ENCODE results near the gene CEP72.
"Not testable (repeated sequence)": the region's sequence is repeated elsewhere in the genome, so short reads cannot be mapped to it uniquely, and the experiment has no call there.

CEP72 gene

DNA sequence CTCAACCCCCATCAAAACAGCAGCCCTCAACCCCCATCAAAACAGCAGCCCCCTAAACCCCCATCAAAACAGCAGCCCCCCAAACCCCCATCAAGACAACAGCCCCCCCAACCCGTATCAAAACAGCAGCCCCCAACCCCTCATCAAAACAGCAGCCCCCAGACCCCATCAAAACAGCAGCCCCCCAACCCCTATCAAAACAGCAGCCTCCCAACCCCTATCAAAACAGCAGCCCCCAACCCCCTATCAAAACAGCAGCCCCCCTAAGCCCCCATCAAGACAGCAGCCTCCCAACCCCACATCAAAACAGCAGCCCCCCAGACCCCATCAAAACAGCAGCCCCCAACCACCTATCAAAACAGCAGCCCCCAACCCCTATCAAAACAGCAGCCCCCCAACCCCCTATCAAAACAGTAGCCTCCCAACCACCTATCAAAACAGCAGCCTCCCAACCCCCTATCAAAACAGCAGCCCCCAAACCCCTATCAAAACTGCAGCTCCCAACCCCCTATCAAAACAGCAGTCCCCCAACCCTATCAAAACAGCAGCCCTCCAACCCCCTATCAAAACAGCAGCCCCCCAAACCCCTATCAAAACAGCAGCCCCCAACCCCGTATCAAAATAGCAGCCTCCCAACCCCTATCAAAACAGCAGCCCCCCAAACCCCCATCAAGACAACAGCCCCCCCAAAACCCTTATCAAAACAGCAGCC is 79.8 kb downstream of the CEP72 start:
- no peak for DNase-seq (ENCODE audit: low spot score)
- TF ChIP-seq, protein P1, sequence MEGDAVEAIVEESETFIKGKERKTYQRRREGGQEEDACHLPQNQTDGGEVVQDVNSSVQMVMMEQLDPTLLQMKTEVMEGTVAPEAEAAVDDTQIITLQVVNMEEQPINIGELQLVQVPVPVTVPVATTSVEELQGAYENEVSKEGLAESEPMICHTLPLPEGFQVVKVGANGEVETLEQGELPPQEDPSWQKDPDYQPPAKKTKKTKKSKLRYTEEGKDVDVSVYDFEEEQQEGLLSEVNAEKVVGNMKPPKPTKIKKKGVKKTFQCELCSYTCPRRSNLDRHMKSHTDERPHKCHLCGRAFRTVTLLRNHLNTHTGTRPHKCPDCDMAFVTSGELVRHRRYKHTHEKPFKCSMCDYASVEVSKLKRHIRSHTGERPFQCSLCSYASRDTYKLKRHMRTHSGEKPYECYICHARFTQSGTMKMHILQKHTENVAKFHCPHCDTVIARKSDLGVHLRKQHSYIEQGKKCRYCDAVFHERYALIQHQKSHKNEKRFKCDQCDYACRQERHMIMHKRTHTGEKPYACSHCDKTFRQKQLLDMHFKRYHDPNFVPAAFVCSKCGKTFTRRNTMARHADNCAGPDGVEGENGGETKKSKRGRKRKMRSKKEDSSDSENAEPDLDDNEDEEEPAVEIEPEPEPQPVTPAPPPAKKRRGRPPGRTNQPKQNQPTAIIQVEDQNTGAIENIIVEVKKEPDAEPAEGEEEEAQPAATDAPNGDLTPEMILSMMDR (IDR thresholded peaks at IDR 0.05; ENCODE audit: borderline replicate concordance, control extremely low read depth, extremely low read depth, insufficient read depth, missing control alignments) = no peak
- in situ Hi-C loops (cut with MboI; ENCODE audit: low sequenced_read_pairs, unreplicated experiment) = no loop called here

DNA sequence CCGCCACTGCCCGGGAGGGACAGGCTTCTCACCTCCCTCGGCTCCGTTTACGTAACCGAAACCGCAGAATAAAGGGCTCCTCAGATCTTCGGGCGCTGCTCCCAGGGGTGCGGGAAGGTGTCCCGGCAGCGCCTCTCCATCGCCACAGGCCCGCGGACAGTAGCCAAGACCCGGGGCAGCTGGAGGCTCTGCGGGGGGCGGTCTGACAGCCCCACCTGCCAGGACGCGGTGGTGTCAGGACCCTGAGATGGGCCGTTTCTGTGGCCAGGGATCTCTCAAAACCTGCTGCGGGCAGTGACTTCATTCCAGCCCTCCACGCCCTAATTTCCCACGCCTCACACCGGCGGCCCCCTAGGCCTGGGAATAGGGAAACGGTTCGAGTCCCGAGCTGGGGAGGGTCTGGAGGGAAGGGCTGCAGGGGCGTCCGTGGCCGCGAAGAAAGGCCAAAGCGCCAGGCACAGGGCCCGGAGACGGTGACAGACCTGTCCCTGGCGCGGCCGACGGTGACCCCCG is 80.4 kb downstream of the CEP72 start:
- DNase-seq (ENCODE audit: low spot score) = peak; percentile 38
- in situ Hi-C loops (cut with MboI; ENCODE audit: low sequenced_read_pairs, unreplicated experiment) = not testable (repeated sequence)

DNA sequence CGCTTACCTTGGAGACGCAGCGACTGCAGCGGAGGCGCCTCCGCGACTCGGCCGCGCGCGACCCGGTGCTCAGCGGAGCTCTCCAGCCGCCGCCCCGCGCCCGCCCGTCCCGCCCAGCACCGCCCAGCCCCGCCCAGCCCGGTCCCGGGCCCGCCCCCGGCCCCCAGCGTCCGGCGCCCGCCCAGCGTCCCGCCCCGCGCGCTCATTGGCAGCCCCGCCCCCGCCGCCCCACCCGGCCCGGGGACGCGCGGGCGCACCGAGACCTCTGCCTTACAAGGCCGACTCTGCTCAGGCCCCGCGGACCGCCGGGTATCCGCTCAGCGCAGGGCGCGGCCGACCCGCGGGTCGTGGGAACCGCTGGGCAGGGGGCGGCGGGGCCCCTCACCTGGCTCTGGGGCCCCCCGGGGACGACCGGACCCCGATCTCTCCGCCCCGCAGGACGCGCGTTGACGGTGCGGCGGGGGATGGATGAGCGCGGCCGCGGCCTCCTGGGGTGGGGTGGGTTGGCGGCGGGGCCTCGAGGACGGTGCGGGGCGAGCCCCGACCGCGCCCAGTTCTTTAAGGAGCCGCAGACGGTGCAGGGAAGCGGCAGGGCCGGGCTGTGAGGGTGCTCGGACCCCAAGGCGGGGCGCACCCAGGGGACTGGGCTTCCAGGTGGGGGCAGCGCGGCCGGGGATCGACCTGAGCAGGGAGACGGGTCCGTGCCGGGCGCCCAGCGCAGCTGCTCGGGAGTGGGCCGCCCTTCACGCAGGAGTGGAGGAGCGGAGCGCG is 81.3 kb downstream of the CEP72 start, which contains the start of gene TPPP:
TPPP (minus strand) TSS at position 82 of the 771 bp plus-strand sequence. CDS start 15,292 bp downstream, outside the sequence.
- in situ Hi-C loops (cut with MboI; ENCODE audit: low sequenced_read_pairs, unreplicated experiment) = not testable (repeated sequence)
- peak; percentile 94 for DNase-seq (ENCODE audit: low spot score)

DNA sequence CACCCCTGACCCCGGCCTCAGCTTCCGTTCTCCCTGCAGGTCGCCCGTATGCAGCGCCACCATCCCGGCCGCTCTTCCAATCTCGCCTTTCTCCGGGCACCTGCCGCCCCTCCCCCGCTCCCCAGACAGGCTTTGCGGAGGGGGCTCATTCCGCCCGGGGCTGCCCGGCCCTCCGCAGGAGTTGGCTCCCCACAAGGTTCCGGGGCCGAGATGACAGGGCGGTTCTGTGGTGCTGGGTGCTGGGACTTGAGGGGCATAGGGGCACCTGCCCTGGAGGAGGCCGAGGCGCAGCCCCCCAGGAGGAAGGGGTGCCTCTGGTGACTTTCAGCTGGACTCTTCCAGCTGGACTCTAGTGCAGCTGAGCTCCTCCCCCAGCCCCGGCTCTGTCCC is 81.9 kb downstream of the CEP72 start:
- in situ Hi-C loops (cut with MboI; ENCODE audit: low sequenced_read_pairs, unreplicated experiment) = not testable (repeated sequence)
- peak; percentile 14 for DNase-seq (ENCODE audit: low spot score)

DNA sequence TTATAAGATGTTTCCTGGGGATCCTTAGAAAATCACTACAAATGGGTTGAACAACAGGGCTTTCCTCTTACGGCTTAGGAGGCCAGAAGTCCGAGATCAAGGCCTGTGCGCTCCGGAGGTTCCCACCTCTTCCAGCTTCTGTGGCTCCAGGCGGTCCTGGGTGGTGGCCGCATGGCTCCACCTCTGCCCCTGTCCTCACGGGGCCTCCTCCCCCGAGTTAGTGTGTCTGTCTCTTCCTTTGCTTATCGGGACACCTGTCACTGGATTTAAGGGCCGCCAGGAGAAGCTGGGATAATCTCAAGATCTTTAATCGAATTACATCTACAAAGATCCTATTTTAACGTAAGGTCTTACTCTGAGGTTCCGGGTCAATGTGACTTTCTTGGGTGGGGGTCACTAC is 83.3 kb downstream of the CEP72 start:
- DNase-seq (ENCODE audit: low spot score); in situ Hi-C loops (cut with MboI; ENCODE audit: low sequenced_read_pairs, unreplicated experiment): not testable (repeated sequence)

DNA sequence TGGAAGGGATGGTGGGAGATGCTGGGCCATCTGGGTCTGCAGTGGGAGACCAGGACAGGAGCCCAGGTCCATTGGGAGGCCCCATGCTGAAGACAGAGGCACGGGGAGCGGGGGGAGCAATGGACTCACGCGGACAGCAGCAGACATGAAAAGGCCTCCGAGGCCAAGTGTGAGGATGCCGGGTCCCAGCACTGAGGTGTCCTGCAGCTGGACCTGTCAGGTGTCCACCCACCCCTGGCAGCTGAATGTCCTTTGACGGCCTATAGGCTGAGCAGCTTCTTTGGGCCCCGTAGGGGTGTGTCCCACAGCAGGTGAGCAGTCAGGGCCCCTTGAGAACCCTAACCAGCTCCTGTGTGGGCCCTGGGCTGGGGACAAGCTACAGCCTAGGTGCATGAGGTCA is 84.1 kb downstream of the CEP72 start:
- in situ Hi-C loops (cut with MboI; ENCODE audit: low sequenced_read_pairs, unreplicated experiment) = not testable (repeated sequence)

DNA sequence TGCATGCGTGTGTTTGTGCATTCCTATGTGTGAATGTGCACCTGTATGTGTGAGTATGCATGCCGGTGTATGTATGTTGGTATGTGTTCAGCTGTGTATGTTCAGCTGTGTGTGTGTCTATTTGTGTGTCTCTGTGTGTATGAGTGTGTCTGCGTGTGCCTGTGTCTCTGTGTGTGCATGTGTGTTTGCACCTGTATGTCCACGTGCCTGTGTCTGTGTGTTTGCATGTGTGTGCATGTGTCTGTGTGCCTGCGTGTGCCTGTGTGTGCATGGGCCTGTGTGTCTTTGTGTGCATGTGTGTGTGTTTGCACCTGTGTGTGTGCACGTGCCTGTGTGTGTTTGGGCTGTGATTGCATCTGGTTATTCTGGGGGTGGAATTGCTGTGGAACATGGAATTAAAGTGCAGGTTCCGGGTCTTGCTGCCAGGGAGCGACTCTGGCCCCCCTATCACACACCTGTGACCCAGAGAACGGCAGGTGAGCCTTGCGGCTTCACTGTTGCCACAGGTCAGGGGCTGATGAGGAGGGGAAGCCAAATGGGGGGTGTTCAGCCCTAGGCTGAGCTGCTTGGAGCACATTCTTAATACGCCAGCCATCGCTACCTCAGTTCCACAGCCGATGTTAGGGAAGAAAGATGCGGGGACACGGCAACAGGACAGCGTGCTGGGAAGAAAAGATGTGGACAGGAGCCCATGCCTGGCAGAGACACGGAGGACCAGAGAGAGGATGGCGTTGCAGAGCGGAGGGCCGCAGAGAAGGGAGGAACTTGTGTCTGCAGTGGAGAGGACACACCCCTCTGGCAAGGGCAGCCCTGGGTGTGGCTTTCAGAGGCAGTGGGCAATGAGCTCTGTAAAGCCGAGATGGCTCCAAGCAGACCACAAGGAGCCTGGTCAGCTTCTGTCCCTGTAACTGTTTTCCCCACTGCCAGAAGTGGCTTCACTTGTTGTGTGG is 84.9 kb downstream of the CEP72 start:
- in situ Hi-C loops (cut with MboI; ENCODE audit: low sequenced_read_pairs, unreplicated experiment); DNase-seq (ENCODE audit: low spot score): not testable (repeated sequence)

More for the DNA sequence above, 84.1 kb downstream of the CEP72 start:
- DNase-seq (ENCODE audit: low spot score) = not testable (repeated sequence)
